ENCODE measurements around the gene PTPN5.
A peak's percentile ranks its signal among the peaks of the same experiment; 100 is the strongest.

The PTPN5 gene

DNA sequence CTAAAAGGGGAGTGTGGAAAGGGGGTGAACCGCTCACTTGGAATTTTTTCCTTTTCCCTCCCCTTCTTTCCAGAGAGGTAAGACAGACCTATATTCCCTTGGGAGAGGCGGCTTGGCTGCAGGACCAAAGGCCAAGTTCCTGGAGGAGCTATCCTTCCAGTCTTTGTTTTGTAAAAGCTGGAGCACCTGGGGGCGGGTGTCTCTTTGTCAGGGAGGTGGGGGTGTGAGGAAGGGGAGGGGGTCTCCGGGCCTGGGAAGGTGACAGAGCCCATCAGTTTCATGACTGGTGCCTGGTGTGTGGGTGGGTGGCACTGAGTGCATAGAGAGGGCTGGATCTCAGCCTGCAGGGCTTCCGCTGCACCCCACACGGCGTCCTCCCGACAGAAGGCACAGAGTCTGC is 18.5 kb downstream of the PTPN5 start:
- DNase-seq = no peak

DNA sequence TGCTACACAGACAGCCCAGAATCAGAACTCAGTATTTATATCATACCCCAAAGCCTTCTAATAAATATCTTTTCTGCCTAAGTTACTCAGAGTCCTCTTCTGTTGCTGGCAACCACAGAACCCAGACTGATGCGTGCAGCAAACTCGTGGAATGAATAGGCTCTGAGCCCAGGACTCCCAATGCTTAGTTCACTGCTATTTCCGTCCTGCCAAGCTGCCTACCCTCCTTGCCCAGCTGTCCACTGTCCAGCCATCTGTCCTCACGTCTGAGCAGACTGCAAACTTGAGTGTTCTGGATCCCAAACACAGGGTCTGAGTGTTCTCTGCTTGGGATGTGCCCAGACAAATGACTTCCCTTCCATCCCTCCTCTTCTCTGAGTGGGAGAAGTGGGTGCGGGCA is 19.4 kb downstream of the PTPN5 start:
- DNase-seq = no peak

DNA sequence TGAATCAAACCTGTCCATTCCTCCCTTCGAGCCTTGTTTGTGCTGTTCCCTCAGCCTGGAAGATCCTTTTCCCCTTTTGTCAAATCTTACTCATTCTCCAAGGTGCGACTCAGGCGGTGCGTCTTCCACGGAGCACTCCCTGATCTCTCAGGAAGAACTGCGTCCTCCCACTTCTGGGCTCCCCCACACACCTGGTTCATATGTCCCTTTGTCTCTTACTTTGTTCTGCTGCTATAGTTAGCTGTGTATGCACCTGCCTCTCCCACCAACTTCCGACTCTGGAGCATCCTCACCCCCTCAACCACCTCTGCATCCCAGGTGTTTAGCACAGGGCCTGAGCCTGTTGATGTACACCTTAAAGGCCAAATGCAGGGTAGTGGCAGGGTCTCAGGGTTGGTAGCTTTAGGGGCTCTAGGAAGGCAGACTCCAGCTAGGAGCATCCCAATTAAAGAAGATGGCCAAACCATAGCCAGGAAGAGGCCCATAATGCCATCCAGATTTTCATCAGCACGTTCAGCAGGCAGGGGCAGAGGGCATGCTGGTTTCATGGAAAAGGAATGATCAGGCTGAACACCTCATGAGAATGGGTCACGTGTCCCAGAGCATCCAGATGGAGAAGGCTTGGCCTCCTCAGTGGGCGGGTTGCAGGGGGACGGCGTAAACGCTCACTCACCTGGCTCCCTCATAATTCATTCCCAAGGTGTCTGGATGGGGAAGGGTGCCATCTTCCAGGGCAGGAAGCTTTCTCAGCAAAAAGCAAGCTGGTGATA is 20.1 kb downstream of the PTPN5 start:
- no peak for DNase-seq

DNA sequence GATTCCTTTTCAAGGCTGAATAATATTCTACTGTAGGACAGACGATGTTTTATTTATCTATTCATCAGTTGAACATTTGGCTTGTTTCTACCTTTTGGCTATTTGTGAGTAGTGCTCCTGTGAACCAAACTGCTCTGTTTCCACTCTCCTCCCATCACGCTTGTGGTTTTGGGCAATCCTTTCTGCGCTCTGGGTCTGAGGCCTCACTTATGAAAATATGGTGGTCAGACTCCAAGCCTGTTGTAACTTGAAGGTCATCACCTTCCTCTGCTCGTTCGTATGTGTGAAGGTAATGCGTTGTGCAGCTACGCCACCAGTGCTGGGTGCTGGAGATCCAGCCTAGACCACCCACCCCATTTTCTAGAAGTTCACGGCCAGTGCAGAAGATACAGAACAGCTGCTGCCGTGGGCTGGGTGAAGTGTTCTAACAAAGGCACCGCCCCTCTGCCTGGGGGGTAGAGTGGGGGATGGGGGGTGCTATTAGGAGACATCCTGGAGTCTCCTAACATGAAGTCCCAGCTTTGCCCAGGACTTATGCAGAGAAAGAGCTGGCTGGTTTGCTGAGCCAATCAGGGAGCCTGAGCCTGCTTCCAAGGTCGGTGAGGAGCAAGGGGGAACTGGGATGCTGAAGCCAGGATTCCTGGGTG is 21.0 kb downstream of the PTPN5 start:
- DNase-seq = no peak

DNA sequence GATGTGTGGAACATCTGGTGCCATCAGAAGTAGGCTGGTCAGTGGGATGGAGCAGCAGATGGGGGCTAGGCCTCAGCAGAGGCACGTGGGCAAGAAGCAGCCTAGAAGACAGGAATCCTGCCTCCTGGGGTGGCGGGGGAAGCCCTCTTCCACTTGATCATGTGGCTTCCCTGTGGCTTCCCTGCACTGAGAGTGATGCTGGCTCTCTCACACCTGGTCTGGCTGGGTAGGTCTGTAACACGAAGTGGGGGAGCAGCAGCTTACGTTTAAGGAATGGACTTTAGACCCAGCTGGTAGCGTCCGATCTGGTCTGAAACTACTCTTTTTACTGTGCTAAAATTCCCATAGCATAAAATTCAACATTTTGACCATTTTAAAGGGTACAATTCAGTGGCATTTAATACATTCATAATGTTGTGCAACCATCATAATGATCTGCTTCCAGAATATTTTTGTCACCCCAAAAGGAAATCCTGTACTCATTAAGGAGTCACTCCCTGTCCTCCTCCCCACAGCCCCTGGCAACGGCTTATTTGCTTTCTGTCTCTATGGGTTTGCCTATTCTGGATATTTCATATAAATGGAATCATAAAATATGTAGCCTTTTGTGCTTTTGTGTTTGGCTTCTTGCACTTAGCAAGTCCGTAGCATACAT is 21.7 kb downstream of the PTPN5 start:
- no peak for DNase-seq

DNA sequence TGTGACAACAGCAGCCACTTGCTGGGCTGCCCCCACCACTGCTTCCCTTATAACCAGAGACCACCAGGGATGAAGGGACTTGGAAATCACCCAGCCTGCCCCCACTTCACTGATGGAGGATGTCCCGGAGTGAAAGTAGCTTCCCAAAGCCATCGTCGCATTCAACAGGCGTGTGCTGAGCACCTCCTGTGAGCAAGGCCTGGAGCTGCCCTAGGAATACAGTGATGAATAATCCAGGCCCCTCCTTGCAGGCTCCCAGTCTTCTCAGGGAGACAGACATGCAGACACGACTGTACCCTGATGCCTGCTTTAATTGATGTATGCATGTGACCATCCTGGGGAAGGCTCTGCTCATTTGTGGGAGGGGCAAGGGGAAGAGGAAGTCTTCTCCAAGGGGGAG is 22.6 kb downstream of the PTPN5 start:
- DNase-seq = no peak

DNA sequence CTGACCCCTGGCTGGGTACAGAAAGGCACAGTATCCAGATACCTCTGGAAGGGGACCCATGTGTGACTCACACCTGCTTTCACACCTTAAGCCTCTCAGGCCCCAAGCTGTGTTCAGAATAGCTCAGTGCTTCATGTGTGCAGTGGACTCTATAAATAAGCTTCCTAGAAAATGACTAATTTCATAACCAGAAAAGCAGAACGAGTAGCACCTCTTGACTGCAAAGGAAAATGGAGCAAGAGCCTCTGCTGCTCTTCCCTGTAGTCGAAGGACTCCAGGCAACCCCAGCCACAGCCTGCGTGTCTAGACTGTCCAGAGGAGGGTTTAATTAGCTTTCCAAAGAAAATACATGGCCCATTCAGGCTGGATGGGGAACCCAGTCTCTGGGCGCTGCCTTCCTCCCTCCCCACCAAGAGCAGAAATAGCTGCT is 23.1 kb downstream of the PTPN5 start:
- DNase-seq = no peak

DNA sequence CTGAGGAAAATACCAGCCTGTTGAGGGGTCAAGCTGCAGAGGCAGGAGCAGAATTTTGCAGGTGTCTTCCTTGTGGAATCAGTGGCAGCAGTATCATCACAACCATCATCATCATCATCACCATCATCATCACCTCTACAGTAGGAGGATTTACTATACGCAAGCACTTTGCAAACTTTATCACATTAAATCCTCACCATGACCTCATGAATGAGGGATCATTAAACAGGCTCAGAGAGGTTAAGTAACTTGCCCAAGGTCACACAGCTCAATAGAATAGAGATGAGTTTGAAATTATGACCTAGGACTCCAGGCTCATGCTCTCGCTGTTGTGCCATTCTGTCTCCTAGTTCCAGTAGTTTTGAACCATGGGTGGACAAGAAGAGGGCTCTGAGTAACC is 25.6 kb downstream of the PTPN5 start:
- no peak for DNase-seq

DNA sequence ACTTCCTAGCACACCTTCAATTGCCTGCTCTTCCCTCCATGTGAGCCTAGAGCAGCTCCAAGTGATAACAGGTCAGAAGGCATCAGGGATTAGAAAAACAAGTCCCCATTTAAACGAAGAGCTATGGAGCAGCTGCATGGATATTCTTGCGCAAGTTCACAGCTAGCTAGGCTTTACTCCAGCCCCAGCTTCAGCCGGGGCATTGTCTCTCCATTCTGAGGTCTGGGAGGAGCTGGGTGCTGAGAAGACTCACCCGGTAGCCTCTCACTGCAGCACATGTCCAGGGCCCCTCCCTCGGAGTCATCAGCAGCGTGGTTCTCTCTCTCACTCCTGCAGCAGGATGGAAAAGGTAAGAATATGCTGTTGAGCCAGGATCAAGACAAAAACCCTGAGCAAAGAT is 26.0 kb downstream of the PTPN5 start:
- no peak for DNase-seq

DNA sequence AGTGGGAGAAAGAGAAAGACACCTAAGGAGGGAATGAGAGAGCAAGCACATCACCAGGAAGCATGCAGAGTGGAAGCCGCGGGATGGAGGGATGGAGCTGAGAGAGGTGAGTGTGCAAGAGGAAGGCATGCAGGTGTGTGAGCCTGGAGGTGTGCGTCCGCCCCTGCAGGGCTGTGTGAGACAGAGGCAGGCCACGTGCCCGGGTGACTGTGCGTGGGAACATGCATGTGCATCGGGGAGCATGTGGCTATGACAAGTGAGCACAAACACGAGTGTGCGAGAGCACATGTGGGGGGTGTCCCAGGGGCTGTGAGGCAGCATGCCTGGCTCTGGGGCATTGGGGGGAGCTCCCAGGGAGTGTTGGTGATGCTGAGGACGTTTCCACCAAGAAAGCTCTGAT is 29.9 kb downstream of the PTPN5 start:
- DNase-seq = no peak

DNA sequence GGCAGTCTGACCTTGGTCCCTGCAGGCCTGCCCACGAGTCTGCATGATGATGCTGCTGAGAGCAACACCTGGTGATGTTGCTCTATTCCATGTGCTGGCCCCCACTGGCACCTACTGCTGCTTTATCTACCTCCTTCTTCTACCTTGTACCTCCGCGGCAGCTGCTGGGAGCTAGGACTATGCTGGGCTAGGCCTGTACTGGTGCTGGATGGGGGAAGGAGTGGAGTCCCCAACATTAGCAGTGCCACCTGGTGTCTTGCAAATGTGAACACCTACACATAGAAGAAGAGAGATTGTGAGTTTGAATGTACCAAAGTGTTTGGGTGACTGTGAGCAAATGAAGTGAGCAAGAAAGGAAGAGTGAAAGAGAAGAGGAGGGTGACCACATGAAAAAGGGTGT is 30.5 kb downstream of the PTPN5 start:
- no peak for DNase-seq

DNA sequence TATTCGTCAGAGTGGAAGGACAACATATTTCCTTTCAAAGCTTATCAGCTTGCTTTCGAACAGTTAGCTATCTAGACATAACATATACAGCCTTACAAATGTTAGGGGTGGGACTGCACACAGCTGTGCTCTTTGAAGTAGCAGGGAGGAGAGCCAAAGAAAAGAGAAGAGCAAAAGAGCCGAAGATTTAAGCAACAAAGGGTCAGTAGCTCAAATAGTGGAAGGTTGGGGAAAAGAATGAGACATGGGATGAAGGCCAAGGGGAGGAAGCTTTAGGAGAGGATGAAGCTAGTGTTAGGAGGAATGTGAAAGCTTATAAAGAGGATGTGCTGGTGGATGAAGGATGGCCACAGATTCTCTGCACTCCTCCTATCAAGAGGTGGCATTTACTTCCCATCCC is 33.8 kb downstream of the PTPN5 start:
- no peak for DNase-seq

DNA sequence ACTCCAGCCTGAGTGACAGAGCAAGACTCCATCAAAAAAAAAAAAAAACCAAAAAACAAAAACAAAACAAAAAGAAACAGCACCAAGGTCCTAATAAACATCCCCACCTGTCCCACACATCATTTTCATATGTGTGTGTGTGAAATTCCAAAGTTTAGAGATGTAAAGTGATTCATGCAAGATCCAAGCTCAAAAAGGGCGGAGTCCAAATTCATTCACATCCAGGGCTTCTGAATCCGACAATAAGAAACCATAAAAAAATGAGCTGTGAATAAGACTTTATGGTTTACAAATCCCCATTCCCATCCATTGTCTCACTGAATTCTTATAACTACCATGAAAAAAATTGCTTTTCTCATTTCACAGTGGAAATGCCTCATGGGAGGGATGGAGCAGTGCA is 34.7 kb downstream of the PTPN5 start:
- no peak for DNase-seq

DNA sequence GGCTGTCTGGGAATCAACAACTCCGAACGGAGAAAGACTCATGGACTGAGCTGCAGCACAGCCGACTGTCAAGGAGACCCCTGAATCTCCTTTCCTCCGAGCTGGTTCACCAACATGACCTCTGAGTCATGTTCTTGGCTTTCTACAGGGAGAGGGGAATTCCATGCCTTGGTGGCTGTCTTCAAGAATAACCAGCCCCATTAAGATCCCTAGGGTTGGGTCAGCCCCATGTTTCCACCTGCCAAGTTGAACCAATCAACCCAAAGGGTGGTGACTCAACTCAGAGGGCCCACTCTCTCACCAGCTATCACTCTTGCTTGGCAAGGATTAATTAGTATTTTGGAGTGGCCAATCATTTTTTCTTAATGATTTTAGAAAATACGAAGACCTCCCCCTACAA is 37.3 kb downstream of the PTPN5 start:
- DNase-seq = no peak

DNA sequence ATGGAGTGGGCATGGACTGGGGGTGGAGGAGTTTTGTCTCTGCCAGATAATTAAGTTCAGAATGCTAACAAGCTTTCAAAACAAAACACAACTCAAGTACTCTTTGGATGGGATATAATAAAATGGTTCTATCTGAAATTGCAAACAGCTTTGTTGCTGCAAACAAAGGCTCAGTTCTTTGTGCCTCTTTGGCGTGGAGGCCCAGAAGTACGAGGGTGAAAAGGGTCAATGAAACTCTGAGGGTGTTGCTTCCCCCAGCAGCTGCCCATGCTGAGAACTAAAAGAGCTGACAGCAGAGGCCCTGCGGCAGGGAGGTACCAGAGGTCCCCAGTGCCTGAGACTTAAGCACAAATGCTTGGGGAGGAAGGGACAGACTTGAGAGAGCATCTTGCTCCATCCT is 39.1 kb downstream of the PTPN5 start:
- DNase-seq = peak in 1 of 14 donors; percentile 29

DNA sequence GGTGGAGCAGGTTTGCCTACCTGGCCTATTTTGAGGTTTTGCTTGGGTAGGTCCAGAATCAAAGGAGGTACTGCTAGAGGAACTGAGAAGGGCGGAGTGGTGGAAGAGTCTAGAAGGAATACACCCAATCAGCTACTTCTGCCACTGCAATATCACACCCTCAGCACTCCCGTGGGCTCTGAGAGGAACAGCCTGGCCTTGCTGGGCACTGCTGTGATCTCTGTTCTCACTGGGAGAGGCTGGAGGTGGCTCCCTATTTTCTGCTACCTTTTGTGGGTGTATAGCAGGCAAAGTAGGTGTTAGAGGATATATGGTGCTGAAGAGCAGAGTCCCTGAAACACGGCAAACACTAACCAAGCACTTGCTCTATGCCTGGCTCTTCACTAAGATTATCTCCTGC is 40.7 kb downstream of the PTPN5 start:
- no peak for DNase-seq

DNA sequence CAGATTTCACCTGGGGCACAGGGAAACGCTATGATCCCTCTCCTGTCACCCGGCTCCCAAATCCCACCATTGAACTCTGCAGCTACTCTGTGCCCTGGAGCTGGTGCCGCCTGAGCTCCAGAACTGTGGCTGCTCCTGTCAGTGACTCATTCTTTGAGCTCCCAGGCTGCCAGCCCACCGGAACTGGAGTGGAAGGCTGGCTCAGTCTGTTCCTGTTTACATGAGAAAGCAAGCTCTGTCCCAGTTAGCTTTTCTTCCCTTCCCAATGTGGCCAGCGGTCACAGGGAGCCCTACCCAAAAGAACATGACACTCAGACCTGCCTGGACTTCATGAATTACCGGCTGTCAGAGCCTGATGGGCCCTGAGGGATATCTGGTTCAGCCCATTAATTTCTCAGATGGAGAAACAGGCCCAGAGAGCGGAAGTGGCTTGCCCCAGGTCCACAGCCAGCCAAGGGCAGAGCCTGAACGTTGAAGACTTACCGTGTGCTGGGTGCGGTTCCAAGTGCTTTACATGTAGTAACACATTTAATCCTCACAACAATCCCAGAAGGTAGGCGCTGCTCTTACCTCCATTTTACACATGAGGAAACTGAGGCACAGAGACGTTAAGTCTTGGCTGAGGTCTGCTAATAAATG is 41.8 kb downstream of the PTPN5 start:
- peak in 4 of 14 donors; percentile 3 to 46 (median 15) for DNase-seq

DNA sequence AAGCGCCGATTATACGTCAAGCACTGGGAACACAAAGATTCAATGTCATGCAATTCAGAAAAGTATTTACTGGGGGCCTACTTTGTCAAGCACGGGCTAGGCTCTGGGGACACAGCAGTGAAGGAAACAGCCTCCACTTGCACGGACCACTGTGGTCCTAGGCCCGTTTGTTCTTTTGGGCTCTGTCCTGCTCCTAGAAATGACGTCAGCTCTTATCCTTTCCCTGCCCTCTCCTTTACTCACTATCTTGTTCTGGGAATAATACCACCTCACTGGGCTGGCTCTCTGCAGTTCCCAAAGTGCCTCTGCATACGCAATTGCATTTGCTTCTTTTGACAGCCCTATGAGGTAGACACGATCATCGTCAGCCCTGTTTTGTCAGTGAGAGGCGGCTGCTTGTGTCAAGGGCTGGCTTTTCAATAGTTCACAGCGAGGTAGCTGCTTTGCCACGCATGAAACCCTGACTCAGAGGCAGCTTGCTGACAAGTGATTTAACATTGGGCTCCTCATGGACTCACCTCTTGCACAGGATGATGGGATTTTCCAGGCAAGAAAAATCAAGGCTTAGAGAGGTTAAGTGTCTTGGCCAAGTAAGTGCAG is 42.7 kb downstream of the PTPN5 start:
- DNase-seq = no peak

DNA sequence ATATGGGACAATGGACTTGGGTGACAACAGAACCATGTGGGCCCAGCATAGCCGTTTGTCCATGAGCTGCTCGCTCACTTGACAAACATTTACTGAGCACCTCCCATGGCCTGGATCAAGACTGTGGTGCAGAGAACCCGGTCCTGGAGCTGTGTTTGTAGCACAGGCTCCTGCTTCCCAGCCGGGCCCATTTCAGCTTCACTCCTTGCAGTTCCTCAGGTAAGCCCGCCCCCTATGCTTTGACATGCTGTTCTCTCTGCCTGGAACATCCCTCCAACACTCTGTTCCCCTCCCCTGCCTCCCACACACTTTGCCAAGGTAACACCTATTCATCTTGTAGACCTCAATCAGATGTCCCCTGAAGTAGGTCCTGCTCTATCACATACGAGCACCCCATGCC is 46.3 kb downstream of the PTPN5 start:
- DNase-seq = no peak

DNA sequence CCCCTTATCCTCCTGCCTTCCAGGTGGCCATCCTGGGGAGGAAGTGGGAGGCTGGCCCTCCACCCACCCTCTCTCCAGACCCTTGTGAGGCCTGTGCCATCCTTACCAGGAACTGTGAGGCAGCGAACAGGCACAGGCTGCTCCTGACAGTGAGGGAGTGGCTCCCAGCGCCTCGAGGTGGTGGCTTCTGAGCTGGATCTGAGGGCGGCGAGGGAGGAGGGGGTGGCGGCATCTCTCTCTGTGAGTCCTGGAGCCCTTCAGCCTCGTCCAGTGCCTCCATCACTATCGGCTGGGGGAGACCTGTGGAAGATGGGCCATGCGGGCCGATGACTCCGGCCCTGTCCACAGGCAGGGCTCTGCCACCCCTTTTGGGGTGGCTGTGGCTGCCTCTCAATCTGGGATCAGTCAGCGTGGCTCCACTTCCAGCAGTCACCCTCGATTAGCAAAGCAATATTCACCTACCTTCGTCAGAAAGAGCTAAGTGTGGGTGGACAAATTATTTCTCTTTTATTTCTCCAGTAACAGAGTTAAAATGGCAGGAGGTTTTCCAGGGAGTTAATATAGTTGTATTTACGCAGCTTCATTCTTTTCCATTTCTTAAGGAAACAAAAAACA is 47.6 kb downstream of the PTPN5 start:
- DNase-seq = no peak

DNA sequence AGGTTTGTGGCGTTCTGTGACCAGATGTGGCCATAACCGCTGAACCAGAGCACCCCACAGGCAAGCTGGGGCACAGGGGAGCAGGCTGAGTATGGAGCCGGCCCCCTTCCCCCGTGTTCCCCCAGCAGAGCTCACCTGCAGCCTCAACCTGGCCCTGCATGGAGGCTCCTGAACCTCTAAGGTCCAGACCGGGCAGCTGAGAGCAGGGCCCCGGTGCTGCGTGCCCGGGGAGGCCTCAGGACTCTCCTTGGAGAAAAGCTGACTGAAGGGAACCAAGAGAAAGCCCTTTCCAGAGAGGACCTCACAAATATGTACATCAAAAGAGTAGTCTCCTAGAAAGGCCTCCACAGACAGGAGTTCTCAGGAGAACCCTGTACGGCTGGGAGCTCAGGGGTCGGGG is 48.2 kb downstream of the PTPN5 start:
- DNase-seq = no peak

DNA sequence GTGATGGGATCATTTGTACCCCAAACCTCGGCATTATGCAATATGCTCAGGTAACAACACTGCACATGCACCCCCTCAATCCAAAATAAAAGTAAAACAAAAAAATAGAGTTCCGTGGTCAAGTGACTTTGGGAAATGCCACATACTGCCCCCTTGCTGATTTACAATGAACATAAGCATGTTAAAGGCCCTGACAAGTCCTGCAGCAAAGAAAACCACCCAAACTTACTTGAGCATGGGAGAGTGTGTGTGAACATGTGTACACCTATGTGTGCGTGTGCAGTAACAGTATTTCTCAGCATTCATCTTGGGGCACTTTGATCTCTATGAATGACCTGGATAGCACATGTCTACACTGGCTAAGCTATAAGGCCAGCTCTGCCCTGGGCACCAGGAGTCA is 49.8 kb downstream of the PTPN5 start:
- no peak for DNase-seq

DNA sequence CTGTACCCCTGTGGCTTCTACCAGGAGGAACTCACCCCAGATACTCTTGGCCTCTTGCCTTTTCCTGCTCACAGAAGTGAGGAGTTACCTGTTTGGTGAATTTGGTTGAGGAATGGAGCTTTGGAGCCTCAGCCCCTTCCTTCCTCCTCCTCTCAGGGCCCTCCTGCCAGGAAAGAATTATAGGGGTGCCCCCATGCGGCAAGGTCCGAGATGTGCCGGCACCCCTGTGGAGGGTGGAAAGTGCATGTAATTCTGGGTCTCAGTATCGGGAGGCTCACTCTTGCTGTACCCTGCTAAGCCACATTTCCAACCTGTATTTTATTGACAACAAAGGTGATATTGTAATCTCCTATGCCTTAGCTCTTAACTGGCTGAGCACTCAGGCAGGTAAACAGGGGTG is 51.9 kb downstream of the PTPN5 start:
- DNase-seq = no peak
